T-helper 1 cell treated with Interleukin-12 subunit alpha and Interleukin-12 subunit beta and Interleukin-4 antibody, amounts not matched to agents 30 μg/mL and 1 μg/mL, for 36 hours (primary cell): Measurements from ENCODE around the gene CCDC148.

ENCODE experiments used
- H3K27ac Mint-ChIP-seq: one replicate; pipeline ENCODE4 v1.8.0; 2021; ENCODE audit warnings: mild to moderate bottlenecking, mixed read lengths
- H3K27me3 Mint-ChIP-seq: one replicate; pipeline ENCODE4 v1.8.0; 2021; ENCODE audit warnings: low read depth, mixed read lengths
- H3K36me3 Mint-ChIP-seq: one replicate; pipeline ENCODE4 v1.8.0; 2021; ENCODE audit warnings: low read depth, mixed read lengths
- H3K4me1 Mint-ChIP-seq: one replicate; pipeline ENCODE4 v1.8.0; 2021; ENCODE audit warnings: low read depth, mixed read lengths
- H3K4me3 Mint-ChIP-seq: one replicate; pipeline ENCODE4 v1.8.0; 2021; ENCODE audit warnings: mild to moderate bottlenecking, moderate library complexity, mixed read lengths
- H3K9me3 Mint-ChIP-seq: one replicate; pipeline ENCODE4 v1.8.0; 2021; ENCODE audit warnings: mixed read lengths

Gene CCDC148

DNA sequence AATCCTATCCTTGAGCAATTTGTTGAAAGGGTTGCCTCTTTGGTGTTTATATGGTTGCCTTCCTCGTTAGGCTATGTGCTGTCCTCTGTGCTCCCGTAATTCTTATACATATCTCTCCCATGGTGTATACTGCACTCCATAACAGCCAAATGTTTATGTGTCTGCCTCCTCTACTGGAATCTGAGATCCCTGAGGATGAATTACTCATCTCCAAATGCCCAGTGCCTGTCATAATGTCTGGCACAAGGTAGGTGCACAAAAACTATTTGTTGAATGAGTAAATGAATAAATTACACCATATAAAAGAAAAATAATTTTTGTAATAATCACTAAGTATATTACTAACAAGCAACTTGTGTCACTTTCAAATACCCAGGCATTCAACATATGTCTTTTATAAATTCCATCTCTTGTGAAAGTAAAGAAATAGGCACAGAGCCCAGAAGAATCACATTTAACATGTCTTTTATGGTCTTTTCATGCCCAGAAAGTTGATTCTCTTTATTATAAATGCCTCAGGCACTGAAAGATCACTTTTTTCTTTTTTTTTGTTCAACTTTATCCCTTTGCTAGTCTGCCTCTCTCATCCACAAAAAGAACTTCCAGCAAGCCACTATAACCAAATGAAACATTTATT, 164.9 kb downstream of the CCDC148 start:
- Mint-ChIP-seq H3K27me3 (no peaks in the 10 kb centered on the region), H3K36me3 (no peaks in the 10 kb centered on the region), H3K4me3 (no peak overlapping the region), H3K27ac (no peak overlapping the region), H3K9me3 (no peaks in the 10 kb centered on the region), H3K4me1 (no peaks in the 10 kb centered on the region)

DNA sequence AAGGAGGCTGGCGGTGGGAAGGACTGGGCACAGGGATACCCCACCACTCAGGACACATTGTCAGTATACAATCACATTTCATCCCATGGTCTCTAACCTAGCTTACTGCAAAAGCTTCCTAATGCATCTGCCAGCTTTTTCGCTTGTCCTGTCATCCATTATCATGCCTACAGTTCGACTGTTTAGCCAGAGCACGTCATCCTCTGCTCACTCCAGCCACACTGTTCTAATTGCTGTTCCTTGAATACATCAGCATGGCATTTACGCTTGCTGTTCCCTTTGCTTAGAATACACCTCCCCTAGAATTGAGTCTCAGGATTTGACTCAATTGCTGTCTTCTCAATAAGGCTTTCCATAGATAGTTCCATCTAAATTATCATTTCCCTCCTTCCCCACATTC, 166.3 kb downstream of the CCDC148 start:
- Mint-ChIP-seq H3K27ac (no peak overlapping the region), H3K4me3 (no peak overlapping the region), H3K27me3 (no peaks in the 10 kb centered on the region), H3K4me1 (no peaks in the 10 kb centered on the region), H3K36me3 (no peaks in the 10 kb centered on the region), H3K9me3 (no peaks in the 10 kb centered on the region)

DNA sequence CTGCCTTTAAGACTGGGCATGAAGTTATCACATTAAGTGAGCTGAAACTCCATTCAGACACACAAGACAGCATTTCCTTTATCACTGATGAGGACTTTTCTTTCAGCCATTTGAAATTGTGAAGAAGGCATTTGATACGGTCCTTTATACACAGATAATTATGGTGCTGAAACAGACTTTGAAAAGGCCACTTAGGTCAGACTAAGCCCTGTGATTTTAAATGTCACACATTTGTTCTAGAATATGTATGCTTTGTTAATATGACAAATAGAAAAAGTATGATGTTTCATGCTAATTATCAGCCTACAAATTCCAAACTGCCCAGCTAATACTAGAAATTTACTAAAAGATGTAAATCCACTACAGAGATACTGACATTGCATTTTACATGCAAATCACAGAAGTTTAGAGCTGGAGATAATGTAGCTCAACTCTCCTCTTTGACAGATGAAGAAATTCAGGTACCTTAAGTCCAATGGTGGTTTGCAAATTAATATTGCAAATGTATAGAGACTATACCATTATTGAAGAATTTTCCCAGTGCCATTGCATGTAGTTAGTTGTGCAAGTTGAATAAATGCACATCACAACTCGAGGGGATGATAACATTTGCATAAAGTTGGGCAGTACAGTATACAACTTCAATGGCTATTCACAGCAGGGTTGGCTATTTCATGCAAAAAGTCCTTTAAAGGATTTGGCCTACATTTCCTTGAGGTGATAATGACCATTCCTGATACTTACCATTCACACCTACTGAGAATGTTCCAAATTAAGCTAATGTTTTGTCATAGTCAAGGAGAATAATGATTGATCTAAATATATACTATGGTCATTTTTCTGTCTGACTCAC, 179.7 kb downstream of the CCDC148 start:
- Mint-ChIP-seq H3K4me3 (no peak overlapping the region), H3K4me1 (no peaks in the 10 kb centered on the region), H3K27me3 (no peaks in the 10 kb centered on the region), H3K36me3 (no peaks in the 10 kb centered on the region), H3K27ac (no peak overlapping the region), H3K9me3 (peaks cover 8% of the 10 kb centered on the region)

DNA sequence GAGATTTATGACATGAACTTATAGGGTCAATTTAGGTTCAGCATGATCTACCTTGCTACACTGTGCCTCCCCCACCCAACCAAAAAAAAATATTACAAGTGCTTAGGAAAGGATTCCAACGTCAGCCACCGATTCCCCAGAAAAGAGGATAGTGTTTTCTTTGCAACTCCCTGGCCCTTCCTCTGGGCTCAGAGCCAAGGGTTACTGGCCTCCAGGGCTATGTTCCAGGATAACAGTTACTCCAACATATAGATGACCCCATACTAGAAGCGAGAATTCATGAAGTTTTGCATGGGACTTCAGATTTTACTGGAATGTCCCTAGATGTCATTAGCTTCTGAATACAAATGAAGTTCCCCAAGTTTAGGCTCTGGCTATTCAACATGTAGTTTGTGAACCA, 182.8 kb downstream of the CCDC148 start:
- Mint-ChIP-seq H3K4me3 (no peak overlapping the region), H3K27me3 (no peaks in the 10 kb centered on the region), H3K4me1 (no peaks in the 10 kb centered on the region), H3K36me3 (no peaks in the 10 kb centered on the region), H3K9me3 (no peaks in the 10 kb centered on the region), H3K27ac (no peak overlapping the region)

DNA sequence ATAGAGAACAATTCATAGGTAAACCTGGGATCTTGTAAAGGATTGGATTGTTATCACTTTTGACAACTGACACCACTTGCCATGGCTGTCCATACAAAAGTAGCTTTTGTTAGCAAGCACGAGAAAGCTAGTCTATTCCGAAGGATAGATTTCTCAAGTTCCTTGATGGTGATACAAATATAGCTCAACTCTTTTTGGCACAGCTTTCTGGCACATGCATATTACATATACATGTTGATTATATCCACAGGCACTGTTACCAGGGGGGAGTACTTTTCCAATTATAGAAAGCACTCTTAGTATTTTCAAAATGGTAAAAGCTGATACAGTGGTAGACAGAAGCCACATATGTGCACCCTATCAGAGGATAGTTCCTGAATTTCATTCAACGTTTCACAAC, 186.0 kb downstream of the CCDC148 start:
- Mint-ChIP-seq H3K27me3 (no peaks in the 10 kb centered on the region), H3K27ac (no peak overlapping the region), H3K9me3 (no peaks in the 10 kb centered on the region), H3K4me1 (no peaks in the 10 kb centered on the region), H3K4me3 (no peak overlapping the region), H3K36me3 (no peaks in the 10 kb centered on the region)

DNA sequence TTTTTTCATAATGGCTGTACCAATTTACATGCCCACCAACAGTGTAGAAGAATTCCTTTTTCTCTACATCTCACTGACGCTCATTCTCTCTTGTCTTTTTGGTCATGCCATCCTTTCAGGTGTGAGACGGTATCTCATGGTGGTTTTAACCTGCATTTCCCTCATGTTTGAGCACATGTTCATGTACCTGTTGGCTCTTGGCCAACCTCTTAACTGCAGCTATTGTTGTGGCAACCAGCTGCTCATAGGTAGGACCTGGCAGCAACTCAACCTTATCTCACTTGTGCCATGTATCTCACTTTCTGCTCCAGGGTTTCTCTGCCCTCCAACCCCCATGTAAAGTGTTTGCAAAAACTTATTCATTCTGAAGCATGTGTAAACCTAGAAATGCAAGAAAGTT, 187.4 kb downstream of the CCDC148 start:
- H3K4me1 Mint-ChIP-seq: no peaks in the 10 kb centered on the region
- no peaks in the 10 kb centered on the region for H3K9me3 Mint-ChIP-seq
- no peak overlapping the region for H3K4me3 Mint-ChIP-seq
- H3K27ac Mint-ChIP-seq: no peak overlapping the region
- no peaks in the 10 kb centered on the region for H3K27me3 Mint-ChIP-seq
- no peaks in the 10 kb centered on the region for H3K36me3 Mint-ChIP-seq

DNA sequence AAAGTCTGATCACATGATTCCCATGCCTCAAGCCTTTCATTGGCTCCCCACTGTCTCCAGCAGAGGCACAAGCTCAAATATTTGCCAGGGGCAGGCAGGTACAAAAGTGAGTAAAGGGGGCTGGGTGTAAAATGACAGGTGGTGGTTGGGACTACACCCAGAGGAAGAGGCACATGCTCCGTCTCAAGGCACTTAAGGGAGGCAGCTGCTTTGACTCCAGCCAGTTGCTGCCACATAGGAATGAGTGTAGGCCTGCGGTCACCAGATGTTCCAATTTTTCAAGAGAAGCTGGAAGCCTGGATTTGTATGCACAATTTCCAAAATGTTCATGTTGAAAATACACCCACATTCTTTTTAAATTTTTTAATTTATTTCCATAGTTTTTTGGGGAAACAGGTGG, 190.4 kb downstream of the CCDC148 start:
- H3K4me1 Mint-ChIP-seq: no peaks in the 10 kb centered on the region
- no peak overlapping the region for H3K4me3 Mint-ChIP-seq
- no peaks in the 10 kb centered on the region for H3K36me3 Mint-ChIP-seq
- no peak overlapping the region for H3K27ac Mint-ChIP-seq
- no peaks in the 10 kb centered on the region for H3K9me3 Mint-ChIP-seq
- peaks cover 4% of the 10 kb centered on the region for H3K27me3 Mint-ChIP-seq

DNA sequence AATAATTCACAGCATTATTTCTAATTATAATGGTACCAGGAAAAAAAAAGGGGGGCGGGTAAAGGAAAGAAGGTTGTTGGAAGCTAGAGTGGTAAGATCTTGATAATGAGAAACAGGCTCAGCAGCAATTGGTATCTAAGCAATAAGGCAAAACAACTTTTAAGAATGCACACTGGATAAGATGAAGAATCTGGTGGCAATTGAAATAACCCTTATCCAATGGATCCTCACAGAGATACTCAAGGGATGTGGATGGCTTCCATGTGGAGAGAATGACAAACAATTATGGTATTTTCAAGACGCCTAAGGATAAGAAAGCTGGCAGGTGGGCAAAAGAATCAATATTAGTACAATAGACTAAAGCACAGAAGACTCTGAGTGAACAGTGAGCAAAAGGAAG, 201.3 kb downstream of the CCDC148 start:
- H3K27me3 Mint-ChIP-seq: peaks cover 10% of the 10 kb centered on the region
- H3K36me3 Mint-ChIP-seq: no peaks in the 10 kb centered on the region
- no peaks in the 10 kb centered on the region for H3K9me3 Mint-ChIP-seq
- H3K27ac Mint-ChIP-seq: no peak overlapping the region
- no peaks in the 10 kb centered on the region for H3K4me1 Mint-ChIP-seq
- H3K4me3 Mint-ChIP-seq: no peak overlapping the region

DNA sequence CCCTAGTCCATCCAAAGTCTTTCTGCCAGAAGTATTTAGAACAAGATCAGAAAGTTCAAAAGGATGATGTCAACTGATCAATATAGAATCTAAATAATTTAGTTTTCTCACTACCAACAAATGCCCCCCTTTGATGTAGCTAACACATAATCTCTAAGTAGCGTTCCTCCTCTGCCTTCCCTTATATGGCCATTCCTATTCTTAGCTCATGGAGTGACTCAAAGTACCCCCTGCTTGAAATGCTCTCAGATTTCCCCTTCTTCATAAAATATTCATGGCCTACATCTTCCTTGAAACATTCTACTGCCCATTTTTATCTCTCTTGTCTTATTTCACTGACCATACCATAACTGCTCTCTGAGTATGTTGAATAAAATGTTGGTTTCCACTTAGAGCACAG, 203.4 kb downstream of the CCDC148 start:
- Mint-ChIP-seq H3K9me3 (no peaks in the 10 kb centered on the region), H3K4me1 (no peaks in the 10 kb centered on the region), H3K27me3 (peaks cover 11% of the 10 kb centered on the region)

DNA sequence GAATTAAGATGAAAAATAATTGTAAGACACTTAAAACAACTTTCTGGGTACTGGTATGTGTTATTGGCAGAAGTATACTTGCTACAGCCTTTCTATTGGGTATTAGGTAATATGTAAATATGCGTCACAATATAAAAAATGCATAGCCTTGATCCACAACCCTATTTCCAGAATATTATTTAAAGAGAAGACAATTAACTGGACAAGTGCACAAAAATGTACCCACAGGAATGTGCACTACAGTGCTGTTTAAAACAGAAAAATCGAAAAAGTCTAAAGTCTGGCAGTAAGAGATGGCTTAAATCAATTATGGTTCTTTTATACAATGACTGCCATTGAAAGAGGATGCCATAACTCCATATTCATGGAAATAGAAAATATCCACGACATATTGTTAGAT, 205.2 kb downstream of the CCDC148 start:
- no peaks in the 10 kb centered on the region for H3K4me1 Mint-ChIP-seq
- no peaks in the 10 kb centered on the region for H3K36me3 Mint-ChIP-seq
- no peaks in the 10 kb centered on the region for H3K9me3 Mint-ChIP-seq
- no peak overlapping the region for H3K4me3 Mint-ChIP-seq
- no peak overlapping the region for H3K27ac Mint-ChIP-seq
- H3K27me3 Mint-ChIP-seq: peaks cover 11% of the 10 kb centered on the region

More for the DNA sequence above, 203.4 kb downstream of the CCDC148 start:
- H3K27ac Mint-ChIP-seq: no peak overlapping the region
- H3K4me3 Mint-ChIP-seq: no peak overlapping the region
- no peaks in the 10 kb centered on the region for H3K36me3 Mint-ChIP-seq

DNA sequence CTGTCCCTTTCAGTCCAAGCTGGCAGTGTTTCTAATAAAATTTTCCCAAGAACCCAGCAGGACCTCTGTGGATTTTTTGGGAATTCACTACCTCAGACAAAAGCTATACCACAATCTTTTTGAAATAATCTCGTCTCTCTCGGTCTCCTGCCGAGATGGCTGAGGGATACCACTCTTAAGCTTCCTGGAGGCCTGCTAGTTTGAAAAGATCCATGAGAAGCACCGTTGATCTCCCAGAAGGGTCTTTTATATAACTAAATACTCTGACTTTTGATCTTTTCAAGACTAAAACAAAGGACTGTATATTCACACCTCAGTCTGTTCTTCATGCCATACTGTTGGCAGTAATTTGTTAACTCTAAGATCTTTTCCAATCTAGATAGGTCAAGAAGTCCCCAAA, 213.2 kb downstream of the CCDC148 start:
- Mint-ChIP-seq H3K9me3 (no peaks in the 10 kb centered on the region), H3K4me3 (no peak overlapping the region), H3K27ac (no peak overlapping the region), H3K4me1 (no peaks in the 10 kb centered on the region), H3K36me3 (no peaks in the 10 kb centered on the region), H3K27me3 (peaks cover 4% of the 10 kb centered on the region)

DNA sequence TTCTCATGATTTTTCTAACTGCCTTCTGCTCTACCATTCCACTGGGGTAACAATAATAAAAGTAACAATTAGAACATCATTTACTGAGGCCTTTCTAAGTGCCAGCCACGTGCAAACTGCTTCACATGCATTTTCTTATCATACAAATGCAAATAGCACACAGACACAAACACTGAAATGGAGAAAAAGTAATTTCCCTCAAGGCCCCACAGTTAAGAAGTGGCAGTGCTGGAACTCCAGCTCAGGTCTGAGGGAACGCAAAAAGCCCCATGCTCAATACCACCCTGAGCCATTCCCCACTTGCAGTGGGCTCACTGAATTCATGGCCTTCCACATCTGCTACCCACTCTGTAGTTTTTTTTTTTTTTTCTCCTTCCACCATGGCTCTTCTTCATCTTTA, 214.3 kb downstream of the CCDC148 start:
- Mint-ChIP-seq H3K9me3 (no peaks in the 10 kb centered on the region), H3K4me3 (no peak overlapping the region), H3K4me1 (no peaks in the 10 kb centered on the region), H3K36me3 (no peaks in the 10 kb centered on the region), H3K27ac (no peak overlapping the region), H3K27me3 (peaks cover 4% of the 10 kb centered on the region)

DNA sequence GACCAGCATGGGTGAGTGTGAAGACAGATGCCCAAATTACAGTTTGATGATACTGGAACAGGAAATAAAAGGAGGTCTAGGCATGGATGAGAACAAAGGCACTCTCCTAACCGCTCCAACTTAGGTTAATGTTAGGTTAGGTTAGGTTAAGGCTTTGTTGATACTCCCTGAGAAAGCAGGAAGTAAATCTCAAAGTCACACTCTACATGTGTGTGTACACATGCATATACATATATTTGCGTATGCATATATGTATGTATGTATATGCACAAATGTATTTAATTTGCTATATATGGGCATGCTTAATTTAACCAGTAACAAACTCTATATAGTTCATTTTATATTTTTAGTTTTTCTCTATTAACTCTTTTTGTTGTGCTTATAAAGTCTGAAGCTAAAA, 215.6 kb downstream of the CCDC148 start:
- Mint-ChIP-seq H3K27ac (no peak overlapping the region), H3K27me3 (peaks cover 4% of the 10 kb centered on the region), H3K36me3 (no peaks in the 10 kb centered on the region), H3K4me3 (no peak overlapping the region), H3K4me1 (no peaks in the 10 kb centered on the region), H3K9me3 (no peaks in the 10 kb centered on the region)

DNA sequence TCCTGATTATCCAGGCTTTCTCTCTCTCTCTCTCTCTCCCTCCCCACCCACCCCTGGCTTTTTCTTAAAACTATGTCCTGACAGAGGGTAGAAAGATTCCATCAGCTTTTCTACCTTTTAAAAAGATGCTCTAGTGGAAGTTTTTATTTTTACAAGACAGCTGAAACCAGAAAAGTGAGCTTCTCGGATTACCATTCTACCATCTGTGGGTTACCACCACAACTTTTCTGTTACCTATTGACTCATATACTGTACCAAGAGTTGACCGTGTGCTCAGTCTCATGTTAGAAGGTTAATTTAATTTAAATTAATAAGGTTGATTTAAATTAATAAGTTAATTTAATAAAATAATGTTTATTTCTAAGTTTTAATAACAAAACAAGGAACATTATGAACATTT, 217.3 kb downstream of the CCDC148 start:
- Mint-ChIP-seq H3K36me3 (no peaks in the 10 kb centered on the region), H3K4me1 (no peaks in the 10 kb centered on the region), H3K9me3 (no peaks in the 10 kb centered on the region), H3K27me3 (peaks cover 4% of the 10 kb centered on the region), H3K4me3 (no peak overlapping the region), H3K27ac (no peak overlapping the region)

DNA sequence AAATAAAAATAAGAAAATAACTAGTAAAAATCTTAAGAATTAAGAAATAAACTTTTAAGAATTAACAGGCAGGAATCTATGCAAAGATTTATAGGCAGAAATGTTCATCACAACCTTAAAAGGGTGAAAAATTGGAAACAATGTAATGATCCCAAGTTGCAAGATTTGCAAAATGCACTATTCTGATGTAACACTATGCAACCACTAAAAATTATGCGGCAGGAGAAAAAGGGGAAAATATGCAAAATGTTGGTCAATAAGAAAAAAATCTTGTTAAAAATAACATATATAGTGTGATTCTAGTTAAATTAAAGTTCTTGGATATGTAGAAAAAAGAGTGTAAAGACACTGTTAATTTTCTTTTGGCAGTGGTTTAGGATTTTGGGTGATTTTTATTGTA, 222.1 kb downstream of the CCDC148 start:
- no peak overlapping the region for H3K4me3 Mint-ChIP-seq
- no peaks in the 10 kb centered on the region for H3K4me1 Mint-ChIP-seq
- no peak overlapping the region for H3K27ac Mint-ChIP-seq
- H3K36me3 Mint-ChIP-seq: no peaks in the 10 kb centered on the region
- no peaks in the 10 kb centered on the region for H3K9me3 Mint-ChIP-seq
- no peaks in the 10 kb centered on the region for H3K27me3 Mint-ChIP-seq
